ENCODE data around the gene ACCSL.

ACCSL gene

GRCh38 chr11:44065161-44065661 is 17.4 kb downstream of the ACCSL start:
- no peak for DNase-seq (ENCODE audit: low read depth)

DNA sequence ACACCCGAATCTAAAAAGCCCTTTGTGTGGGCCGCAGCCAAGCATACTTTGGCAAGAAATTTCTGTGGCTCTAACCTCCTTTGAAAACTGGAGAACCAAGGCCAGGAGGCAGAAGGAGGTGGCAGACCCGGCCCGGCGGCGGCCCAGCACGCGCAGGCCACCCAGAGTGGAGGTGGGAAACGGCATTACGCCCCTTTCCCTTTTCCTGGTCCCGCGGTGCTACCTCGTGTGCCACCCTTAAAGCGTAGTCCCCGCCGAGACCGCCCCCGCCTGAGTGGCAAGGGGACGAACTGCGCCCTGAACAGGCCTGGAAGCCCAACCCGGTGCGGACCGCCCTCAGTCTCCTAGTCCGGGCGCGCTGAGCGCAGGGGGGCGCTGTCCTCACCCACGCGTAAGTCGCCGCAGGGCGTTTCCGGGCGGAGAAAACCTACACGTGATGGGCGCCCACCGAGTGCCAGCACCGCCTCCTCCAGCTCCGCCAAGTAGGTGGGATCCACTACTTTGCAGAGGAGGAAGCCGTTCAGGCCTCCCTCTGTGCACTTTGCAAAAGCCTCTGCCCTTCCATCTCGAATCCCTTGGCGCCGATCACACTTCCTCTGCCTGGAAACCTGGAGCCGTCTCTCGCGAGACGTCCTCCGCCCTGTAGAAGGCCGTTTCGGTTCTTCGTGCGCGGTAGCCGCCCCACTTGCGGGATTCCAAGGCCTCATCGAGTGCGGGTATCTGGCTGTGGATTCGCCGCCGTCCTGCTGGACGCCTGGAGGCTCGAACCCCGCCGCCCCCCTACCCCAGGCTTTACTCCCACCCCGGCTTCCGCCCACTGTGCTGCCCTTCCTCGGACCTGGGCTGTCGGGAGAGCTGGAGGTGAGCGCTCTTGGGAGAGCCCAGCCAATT is 18.3 kb downstream of the ACCSL start, which contains the start of gene ACCS:
ACCS (plus strand) TSS at position 430 of the 891 bp plus-strand sequence. CDS start 1,358 bp downstream, outside the sequence.
- peak; percentile 97 for DNase-seq (ENCODE audit: low read depth)

DNA sequence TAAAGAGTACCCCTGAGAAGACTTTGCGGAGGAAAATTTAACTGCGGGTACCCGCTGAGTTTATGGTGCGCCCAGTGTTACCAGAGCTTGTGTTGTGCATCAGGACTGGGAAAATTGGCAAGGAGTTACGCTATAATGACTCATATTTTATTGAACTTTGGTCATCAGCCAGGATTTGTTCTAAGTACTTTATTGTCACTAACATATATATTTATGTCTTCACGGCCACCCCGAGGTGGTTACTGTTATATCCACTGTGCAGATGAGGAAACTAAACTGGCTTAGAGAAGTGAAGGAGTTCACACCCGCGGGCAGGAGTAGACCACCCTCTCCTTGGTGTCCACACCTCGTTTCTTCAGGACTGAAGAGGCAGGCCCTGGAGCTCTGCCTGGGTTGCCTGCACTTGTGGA is 19.0 kb downstream of the ACCSL start:
- peak; percentile 60 for DNase-seq (ENCODE audit: low read depth)

- DNase-seq (ENCODE audit: low read depth): no peak
Observed at GRCh38 chr11:44067266-44067665, 19.5 kb downstream of the ACCSL start.

DNA sequence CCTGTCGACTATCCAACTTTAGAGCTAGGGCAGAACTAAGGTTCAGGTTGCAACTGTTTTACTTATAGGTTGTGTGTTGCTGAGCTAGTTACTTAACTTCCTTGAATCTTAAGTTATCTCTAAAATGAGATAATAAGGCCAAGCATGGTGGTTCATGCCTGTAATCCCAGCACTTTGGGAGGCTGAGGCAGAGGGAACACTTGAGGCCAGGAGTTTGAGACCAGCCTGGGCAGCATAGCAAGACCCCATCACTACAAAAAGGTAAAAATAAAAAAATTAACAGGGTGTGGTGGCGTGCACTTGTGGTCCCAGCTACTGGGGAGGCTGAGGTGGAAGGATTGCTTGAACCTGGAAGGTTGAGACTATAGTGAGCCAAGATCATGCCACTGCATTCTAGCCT is 20.4 kb downstream of the ACCSL start:
- DNase-seq (ENCODE audit: low read depth): no peak

GRCh38 chr11:44071157-44071556 is 23.4 kb downstream of the ACCSL start:
- DNase-seq (ENCODE audit: low read depth): no peak

DNA sequence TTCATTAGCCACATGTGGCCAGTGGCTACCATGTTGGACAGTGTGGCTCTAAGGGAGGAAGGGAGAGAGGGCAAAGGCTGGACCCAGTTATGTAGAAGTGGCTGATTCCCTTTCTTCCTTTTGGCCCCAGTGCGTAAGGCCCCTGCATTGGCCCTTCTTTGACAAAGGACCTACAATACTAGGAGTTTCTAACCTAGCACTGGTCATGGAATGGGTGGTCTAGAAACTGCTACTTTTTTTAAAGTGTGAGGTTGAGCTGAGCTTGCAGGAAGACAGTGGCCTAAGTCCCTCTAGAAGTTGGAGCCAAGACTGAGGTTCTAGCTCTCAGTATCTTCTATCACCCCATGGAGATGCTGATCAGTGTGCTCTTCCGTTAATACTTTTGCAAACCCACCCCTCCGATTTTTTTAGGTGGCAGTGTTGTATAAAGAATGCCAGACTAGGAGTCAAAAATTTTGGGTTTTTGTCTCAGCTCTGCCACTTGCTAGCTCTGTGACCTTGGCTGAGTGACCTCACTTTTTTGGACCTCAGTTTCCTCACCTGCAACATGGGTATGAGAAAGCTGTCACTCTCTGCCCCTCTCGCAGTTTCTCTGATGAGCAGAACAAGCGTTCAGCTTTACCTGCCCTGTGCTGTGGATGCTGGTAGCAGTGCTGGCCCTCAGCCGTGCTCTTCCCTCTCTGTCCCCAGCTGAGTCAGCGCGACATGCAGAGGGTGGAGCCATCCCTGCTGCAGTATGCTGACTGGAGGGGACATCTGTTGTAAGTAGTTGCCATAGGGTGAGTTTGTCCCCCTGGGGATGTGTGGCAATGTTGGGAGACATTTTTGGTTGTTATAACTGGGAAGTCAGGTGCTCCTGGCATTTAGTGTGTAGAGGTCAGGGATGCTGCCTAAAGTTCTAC is 25.2 kb downstream of the ACCSL start:
- DNase-seq (ENCODE audit: low read depth): no peak

GRCh38 chr11:44078794-44079193 is 31.0 kb downstream of the ACCSL start:
- DNase-seq (ENCODE audit: low read depth): no peak

DNA sequence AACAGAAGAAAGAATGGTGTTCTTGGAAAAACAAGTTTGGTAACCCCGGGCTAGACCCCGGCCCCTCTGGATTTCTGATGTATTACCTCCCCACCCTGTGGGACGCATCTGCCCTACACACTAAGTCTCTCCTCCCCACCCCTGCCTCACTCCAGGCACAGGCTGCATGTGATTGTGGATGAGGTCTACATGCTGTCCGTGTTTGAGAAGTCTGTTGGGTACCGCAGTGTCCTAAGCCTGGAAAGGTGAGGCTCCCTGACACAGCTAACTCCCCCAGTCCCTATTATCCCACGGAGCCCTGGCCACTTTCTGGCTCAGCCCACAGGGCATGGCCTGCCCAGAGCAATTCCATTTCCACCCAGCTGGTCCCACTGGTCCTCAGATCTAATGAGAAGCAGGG is 31.6 kb downstream of the ACCSL start:
- DNase-seq (ENCODE audit: low read depth): no peak

DNA sequence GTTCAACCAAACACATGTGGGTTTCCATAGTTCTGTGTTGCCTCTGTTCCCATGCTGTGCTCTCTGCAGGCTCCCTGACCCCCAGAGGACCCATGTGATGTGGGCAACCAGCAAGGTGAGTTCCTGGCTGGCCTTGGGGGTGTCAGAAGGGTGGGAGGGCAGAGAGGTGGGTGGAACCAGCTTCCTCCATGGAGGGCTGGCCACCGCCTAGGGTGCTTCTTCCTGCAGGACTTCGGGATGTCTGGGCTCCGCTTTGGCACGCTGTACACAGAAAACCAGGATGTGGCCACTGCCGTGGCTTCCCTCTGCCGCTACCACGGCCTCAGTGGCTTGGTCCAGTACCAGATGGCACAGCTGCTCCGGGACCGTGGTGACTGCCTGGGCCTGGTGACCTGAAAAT is 33.2 kb downstream of the ACCSL start:
- no peak for DNase-seq (ENCODE audit: low read depth)

- DNase-seq (ENCODE audit: low read depth): no peak
Observed at GRCh38 chr11:44082645-44083044, 34.9 kb downstream of the ACCSL start.

GRCh38 chr11:44083433-44083832 is 35.7 kb downstream of the ACCSL start:
- DNase-seq (ENCODE audit: low read depth): no peak

DNA sequence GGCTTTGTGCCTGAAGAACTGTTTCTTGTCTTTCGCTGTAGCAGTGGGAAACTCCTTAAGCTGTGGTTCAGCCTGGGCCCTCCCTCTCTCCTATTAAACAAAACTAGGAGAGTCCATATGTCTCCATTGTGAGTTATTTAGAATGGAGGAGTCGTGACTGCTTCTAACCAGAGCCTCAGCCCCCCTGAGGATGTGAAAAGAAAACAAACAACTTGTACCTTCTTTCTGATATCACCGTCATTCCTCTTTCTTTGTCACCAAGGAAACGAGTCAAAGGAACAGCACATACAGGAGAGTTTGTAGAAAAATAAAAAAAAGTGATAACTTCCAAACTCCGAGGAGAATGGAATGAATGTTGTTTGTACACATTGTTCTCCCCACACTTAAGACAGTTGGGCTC is 36.1 kb downstream of the ACCSL start:
- DNase-seq (ENCODE audit: low read depth): no peak

- DNase-seq (ENCODE audit: low read depth): no peak
Observed at GRCh38 chr11:44085330-44085729, 37.5 kb downstream of the ACCSL start.

DNA sequence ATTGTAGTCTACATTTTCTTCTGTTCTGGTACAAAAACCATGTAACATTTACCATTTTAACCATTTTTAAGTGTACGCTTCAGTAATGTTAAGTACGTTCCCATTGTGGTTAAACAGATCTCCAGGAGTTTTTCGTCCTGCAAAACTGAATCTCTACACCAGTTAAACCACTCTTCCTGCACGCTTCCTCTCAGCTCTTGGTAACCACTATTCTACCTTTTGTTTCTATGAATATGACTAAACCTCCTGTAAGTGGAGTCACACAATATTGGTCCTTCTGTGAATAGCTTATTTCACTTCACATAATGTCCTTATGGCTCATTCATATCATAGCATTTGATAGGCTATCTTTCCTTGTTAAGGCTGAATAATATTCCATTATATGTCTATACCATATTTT is 40.6 kb downstream of the ACCSL start:
- DNase-seq (ENCODE audit: low read depth): no peak

DNA sequence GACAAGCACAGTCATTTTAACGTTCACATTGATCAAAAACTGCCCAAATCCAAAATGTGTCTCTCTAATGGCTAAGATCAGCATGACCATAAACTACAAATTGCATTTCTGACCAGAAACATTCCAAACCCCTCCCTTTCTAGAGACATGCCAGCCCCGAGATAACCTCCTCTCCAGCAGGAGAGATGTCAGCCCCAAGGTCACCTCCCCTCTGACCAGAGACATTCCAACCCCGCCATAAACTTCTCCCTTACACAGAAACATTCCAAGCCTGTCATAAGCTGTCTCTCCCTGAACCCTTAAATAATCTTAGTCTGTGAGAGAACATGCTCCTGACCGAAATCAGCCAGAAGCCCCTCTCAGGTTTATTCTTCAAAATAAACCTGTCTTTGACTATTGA is 41.1 kb downstream of the ACCSL start:
- no peak for DNase-seq (ENCODE audit: low read depth)

DNA sequence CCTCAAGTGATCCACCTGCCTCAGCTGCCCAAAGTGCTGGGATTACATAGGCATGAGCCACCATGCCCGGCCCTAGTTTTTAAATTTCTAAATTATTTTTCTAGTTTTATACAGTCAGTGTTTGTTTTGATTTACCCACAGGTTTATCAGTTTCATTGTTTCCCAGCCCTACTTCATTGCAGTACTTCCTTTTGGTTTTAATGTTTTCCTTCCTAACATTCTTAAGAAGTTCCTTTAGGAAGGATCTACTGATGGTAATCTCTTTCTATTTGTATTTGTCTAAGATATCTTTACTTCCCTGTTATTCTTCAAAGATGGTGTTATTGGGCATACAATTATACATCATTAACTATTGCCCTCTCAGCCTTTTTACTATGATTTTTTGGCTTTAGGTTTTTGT is 42.8 kb downstream of the ACCSL start:
- DNase-seq (ENCODE audit: low read depth): no peak

DNA sequence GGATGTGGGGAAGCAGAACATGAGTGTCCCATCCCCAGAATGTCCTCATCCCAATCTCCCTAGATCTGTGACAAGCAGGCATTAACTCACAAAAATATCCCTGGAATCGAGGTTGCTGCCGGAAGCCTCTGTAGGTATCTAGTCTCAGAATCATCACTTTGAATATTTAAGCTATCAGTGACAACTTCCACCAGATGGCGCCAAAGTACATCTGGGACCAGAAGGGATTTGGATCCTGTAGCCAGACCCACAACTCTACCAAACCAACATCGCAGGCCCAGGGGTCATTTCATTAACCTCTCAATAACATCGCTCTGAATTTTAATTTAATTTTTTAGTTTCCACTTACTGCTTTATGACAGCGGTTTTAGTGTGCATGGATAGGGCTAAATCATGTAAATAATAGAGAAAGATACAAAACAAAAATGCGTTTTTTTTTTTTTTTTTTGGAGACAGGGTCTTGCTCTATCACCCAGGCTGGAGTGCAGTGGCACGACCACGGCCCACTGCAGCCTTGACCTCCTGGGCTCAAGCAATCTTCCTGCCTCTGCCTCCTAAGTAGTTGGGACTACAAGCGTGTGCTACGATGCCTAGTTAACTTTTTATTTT is 46.6 kb downstream of the ACCSL start:
- DNase-seq (ENCODE audit: low read depth): peak; percentile 73

GRCh38 chr11:44095506-44096359 is 48.0 kb downstream of the ACCSL start, which contains the start of gene EXT2:
EXT2 (plus strand) TSS chr11:44095678; CDS start chr11:44107713, 12,035 bp downstream.
- DNase-seq (ENCODE audit: low read depth): peak; percentile 77

DNA sequence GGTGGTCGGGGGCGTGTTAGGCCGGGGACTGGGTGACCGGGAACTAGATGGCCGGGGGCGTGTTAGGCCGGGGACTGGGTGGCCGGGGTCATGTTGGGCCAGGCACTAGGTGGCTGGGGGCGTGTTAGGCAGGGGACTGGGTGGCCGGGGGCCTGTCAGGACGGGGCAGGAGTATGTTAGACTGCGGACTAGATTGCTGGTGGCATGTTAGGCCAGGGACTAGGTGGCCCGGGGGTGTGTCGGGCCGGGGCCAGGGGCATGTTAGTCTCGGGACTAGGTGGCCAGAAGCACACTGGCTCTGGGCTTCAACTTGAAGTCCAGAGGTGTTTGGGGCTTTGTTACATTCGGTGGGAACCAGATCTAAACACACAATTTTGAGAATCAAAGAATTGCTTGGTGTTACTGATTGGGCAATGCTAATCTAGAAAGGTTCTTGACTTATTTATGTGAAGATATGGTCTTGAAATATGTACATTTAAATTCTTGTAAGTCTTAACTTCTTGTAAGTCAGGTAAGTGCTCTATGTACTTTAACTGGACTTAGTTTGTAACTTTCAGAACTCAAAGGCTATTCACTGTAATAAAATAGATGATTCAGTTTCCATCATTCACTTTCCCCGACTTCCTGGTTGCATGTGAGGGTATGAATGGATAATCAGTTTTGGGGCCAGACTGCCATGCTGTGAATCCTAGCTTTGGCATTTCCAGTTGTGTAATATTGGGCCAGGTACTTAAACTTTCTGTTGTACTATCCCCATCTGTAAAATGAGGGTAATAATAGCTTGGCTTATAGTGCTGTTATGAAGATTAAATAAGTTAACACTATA is 48.8 kb downstream of the ACCSL start:
- DNase-seq (ENCODE audit: low read depth): no peak

All from fibroblast of gingiva (primary cell).